Measurements from ENCODE around the gene DROSHA.
A peak's percentile ranks its signal among the peaks of the same experiment; 100 is the strongest.

The DROSHA gene

DNA sequence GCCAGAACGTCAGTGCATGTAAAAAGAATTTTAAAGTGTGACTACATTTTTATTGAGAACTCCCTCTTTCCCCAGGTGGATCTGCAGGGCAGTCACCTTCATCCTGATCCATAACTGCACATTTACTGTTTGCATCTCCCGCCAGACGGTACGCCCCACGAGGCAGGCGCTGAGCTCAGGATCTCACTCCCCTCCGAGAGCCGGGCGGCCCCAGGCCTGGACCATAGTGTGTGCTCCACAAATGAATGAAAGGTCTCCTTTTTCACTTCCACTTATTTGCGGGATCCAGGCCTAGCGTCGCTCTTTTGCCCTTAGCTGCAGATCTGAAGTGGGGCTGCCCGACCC lies 378 bp downstream of the DROSHA start:
- peak overlapping the region; percentile 97 for H3K4me3 ChIP-seq (ENCODE audit: low read depth, low read length)

DNA sequence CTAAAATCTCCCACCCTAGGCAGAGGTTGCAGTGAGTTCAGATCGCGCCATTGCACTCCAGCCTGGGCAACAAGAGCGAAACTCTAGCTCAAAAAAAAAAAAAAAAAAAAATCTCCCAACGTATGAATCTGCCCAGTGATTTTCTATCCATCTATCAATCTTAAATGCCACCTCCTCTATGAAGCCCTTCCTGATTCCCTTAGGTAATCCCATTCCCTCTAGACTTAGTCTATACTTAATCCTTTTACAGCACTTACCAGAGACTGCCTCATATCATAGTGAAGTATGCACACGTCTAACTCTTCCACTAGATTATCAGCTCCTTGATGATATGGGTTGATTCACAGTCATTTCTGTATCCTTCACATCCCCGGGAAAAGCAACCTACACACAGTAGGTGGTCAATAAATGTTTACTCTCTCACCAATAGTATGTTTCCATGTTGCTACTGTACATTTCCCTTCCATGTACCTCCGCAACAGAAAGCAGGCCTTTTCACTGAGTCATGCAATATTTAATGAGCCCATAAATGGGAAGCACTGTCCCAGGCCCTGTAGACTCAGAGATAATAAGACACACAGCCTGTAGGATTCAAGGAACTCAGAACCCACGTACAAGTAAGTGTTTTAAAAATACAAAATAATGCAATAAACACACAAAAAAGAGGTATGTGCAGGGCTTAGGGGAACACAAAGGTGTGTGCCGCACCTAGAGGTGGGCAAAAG lies 1.2 kb downstream of the DROSHA start:
- peak overlapping the region; percentile 97 for H3K4me3 ChIP-seq (ENCODE audit: low read depth, low read length)

DNA sequence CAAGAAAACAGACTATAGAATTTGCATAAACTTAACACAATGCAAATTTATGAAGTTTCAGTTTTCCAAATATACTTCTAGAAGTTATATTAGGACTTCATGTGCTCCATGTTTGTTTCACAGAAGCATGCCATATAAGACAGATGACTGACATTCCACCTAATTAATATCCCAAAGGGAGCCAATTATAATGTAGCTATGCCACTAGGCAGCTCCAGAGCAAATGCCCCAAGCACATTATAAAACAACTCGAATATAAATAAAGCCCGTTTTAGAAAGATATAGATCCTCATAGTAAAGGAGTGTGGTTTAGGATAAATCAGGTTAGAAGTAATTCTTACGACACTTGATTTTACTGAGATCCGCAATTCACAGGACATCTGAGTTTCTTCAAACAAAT lies 8.9 kb downstream of the DROSHA start:
- no peak overlapping the region for H3K4me3 ChIP-seq (ENCODE audit: low read depth, low read length)

DNA sequence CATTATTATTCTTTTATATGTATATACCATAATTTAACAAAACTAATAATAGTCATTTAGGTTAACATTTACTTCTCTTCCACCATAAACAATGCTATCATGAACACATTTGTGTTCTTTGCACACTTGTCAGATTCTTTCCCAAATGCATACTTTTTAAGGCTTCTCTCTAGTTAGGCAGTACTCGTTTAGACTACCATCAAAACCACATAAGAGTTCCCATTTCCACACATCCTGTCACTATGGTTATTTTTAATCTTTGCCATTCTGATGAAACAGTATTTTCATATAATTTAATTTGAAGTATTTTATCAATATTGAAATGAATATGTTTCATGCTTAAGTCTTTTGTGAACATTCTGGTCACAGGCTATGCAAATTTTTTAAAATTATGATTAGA lies 15.1 kb downstream of the DROSHA start:
- H3K4me3 ChIP-seq (ENCODE audit: low read depth, low read length), result no peak overlapping the region

DNA sequence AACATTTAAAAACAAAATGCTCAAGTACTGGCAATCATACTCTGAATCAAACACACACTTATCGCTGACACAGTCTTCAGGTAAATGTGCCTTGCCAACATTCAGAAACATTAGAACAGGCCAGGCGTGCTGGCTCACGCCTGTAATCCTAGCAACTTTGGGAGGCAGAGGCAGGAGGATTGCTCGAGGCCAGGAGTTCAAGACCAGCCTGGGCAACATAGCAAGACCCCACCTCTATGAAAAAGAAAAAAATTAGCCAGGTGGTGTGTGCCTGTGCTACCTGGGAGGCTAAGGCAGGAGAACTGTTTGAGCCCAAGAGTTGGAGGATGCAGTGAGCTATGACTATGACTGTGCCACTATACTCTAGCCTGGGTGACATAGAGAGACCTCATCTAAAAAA lies 20.6 kb downstream of the DROSHA start:
- H3K4me3 ChIP-seq (ENCODE audit: low read depth, low read length), result no peak overlapping the region

DNA sequence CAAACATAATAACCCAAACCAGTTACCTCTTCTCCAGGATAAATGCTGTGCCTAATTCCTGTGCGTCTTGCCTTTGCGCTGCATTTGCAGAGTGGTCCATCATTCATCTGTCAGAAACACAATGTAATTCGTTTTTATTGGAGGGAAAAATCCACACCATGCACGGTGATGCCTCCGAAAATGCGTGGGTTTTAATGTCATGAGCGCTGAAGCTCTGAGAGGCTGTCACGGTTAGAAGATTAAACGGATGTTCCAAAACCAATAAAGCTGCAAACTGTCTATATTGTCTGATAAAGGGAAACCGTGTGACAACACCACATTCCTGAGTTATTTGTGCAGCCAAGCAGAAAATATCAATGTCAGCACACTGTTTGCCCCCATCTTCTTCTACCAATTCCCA lies 27.4 kb downstream of the DROSHA start:
- H3K4me3 ChIP-seq (ENCODE audit: low read depth, low read length), result no peak overlapping the region

DNA sequence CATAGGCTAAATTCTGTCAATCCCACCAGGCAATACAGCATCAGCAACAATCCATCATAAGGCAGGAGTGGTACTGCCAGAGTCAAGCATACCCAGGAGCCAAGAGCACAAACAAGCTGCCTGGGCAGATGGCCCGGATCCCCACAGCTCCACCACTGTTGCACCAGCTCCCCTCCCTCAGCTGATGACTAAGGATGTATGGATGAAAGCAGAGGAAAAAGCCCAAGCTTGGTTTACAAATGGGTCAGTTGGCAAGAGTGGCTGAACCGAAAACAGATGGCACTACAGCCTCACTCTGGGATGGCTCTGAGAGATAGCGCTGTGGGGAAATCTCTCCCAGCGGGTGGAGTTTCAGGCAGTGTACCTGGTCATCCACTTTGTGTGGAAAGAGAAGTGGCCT lies 29.4 kb downstream of the DROSHA start:
- H3K4me3 ChIP-seq (ENCODE audit: low read depth, low read length), result no peak overlapping the region

DNA sequence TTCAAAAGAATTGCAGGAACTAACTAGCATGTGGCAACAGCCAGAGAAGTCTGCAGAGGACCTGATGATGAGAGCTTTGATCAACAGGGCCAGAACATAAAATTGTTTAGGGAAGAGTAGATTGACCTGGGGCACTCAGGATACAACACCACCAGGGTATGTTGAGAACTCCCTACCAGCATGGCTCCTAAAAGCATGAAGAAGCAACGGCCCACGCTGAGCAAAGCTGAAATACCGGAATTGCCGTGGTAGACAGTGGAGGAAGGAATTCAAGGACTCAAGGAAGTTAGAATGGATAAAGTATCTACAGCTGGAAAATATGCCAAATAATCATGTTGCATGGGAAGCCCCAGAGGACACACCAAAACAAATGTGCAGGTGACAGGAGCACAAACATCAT lies 31.6 kb downstream of the DROSHA start:
- H3K4me3 ChIP-seq (ENCODE audit: low read depth, low read length), result no peak overlapping the region

DNA sequence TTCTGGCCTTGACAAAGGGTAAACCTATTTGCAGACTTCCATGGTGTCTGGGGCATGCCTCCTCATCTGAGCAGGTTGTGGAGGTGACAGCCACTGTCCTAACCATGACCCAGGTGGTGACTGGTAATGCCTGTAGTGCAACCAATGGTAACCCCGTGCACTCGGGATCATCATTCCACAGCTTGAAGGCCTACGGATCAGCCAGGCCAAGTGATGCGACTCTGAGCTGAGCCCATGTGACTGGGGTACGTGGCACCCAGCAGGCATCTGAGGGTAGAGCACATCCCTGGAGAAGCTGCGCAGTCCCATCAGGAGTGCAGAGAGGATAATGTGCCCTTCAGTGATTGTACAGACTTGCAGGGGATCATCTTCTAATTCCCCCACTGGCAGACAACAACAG lies 35.0 kb downstream of the DROSHA start:
- no peak overlapping the region for H3K4me3 ChIP-seq (ENCODE audit: low read depth, low read length)

DNA sequence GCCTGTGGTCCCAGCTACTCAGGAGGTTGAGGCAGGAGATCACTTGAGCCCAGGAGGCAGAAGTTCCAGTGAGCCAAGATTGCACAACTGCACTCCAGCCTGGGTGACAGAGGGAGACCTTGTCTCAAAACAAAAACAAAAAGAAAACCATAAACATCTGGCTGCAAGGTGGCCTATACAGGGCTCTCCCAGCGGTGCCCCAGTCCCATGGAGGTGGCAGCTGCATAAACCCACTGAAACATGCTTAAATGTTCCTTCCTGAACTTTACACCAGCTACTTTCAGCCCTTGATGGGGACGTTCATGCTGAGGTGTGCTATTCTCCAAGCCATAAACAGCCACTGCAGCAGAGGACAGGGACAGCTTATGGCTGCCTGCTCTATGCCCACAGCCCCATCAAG lies 35.6 kb downstream of the DROSHA start:
- no peak overlapping the region for H3K4me3 ChIP-seq (ENCODE audit: low read depth, low read length)

DNA sequence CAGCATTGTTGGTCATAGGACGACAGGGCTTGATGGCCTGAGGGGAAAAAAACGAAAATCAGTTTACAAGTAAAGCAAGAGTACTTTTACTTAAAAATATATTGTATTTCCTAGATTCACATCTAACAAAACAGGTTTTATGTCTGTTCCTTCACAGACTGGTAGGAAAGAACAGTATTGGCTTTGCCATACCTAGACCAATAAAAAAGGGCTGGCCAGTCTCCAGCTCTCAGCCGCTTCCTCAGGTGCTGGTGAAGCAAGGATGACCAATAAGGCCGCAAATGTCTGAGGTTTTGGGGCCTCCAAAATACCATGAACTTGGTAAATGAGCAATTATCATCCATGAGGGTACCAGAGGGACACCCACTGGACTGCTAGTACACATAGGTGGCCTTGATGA lies 36.6 kb downstream of the DROSHA start:
- no peak overlapping the region for H3K4me3 ChIP-seq (ENCODE audit: low read depth, low read length)

DNA sequence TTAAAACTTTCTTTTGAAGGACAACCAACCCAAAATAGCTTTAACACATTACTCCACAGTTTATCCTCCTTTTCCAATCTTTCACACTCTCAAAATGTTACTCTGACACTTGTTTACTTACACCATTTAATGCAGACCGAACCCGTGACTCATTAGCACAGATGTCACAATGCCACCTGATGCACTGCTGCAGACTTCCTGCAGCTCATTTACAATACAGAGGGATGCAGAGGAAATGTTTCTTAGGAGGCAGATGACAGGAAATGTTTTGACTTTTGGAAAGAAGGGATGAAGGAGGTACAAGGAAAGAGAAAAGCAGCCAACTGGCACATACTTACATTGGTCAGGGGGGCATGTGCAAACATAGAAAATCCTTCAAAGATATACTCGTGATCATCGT lies 39.0 kb downstream of the DROSHA start:
- H3K4me3 ChIP-seq (ENCODE audit: low read depth, low read length), result no peak overlapping the region

DNA sequence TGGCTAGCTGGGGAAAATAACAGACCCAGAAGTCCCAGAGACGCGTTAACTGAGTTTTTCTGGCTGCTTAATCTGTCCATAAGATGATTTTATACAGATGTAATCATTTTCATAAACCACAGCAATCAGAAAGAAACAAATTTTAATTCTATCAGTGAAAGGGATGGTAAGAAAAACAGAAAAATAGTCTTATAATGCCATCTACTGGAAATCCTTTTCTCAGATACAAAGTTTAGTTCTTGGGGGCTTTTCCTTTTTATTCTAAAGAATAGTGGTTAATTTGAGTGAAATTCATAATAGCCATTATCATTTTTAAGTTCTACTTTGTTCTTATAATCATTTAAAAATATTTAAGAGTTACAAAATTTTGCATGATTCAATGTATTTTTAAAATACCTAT lies 44.4 kb downstream of the DROSHA start:
- H3K4me3 ChIP-seq (ENCODE audit: low read depth, low read length), result no peak overlapping the region

DNA sequence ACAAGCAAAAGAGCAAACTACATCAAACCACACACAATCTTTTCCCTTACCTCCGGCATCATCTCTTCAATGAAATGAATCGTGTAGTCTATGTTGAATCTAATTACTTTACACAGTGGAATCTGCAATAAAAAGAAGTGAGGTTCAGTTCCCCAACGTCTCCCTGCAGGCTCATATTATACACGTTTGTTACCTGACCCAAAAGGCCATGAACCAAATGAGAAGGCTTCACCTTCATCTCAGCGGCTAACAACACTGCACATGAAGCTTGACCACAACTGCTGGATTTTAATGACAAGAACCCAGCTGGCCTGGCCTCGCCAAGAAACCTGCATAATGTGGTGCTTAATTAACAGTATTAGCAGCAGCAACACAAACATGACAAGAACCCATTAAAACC lies 45.5 kb downstream of the DROSHA start:
- no peak overlapping the region for H3K4me3 ChIP-seq (ENCODE audit: low read depth, low read length)

DNA sequence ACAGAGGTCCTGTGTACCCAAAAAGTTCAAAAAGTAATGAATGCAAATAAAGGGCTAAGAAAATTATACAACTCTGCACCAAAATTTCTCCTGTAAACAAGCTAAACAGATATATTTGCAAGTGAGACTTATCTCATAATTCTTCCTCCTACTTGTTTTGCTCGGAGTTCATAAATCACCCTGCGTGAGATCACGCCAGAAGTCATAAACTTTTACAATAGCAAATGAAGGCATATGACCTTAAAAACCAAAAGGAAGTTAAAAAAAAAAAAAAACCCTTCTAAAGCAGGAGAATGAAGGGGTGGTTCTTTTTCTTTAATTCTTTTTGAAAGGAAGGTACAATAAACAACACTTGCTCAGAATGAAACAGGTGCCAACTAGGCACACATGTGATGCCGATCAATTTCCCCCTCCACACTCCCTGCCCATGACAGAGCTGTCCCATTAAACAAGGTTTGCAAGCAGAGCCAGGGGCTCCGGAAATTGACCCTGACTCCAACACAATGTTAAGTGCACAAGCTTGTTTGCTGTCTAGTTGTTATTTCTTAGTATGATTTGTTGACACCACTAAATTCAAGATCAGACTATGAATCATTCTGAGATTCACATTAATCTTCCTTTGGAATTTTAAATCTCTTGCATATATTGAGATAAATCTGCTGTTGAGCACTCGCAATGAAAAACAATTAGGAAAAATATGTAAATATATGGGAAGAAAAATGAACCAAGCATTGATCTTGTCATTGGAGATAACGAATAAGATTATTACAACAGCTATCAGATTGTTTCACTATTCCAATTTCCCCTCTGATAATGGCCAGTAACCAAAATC lies 46.3 kb downstream of the DROSHA start:
- no peak overlapping the region for H3K4me3 ChIP-seq (ENCODE audit: low read depth, low read length)

DNA sequence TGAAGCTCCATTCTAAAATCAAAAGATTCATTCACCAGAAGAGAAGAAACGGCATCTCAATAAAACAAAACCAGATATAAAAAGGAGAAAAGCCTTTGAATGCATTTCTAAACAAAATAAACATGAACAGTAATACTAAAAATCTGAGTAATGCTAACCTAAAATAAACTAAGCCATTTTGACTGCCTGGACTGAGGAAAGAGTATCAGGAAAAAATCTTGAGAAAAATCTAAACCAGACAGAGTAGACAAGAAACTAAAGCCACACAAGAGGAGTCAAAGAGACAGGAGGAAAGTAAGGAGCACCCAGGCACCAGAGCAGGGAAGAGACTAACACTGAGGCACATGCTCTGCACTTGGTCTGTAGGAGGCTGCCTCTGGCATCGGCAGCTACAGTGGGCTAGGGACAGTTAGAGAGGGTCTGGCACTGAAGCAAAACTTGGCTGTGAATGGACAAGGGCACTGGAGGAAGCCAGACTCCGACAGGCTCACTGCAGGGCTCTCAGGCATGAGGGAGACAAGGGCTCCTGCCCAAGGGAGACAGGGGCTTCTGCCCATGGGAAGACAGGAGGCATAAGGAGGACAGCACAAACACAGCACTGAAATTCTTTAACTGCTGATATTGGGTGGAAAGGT lies 50.2 kb downstream of the DROSHA start:
- no peak overlapping the region for H3K4me3 ChIP-seq (ENCODE audit: low read depth, low read length)

DNA sequence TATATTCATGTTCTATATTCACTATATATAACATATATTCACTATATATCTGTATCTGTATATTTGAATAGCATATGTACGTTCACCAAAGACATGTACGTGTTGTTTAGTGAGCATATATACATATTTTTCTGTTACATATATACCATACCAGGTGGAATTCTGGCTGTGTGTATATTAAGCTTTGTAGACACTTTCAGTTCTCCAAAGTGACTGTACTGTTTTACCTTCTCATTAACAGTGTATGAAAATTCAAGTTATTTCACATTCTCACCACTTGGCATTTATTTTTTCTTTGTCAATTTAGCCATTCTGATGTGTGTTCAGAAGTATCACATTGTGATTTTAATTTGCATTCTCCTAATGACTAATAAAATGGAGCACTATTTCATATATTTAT lies 52.2 kb downstream of the DROSHA start:
- no peak overlapping the region for H3K4me3 ChIP-seq (ENCODE audit: low read depth, low read length)

DNA sequence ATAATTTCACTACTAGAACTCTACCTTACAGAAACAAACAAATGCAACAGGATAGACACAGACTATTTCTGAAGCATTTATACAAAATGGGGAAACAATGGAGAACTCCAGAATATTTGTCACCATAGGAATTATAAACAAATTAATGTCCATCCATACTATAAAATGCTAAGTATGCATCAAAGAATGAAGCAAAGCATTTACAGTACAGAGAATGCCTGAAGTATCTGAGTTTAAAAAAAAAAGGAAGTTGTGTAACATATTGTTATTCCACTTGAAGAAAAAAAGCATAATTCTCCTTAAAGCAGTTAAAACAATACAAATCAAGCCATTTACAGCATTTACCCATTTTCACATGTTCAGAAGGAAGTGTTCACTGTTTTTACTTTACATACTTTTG lies 53.0 kb downstream of the DROSHA start:
- no peak overlapping the region for H3K4me3 ChIP-seq (ENCODE audit: low read depth, low read length)

DNA sequence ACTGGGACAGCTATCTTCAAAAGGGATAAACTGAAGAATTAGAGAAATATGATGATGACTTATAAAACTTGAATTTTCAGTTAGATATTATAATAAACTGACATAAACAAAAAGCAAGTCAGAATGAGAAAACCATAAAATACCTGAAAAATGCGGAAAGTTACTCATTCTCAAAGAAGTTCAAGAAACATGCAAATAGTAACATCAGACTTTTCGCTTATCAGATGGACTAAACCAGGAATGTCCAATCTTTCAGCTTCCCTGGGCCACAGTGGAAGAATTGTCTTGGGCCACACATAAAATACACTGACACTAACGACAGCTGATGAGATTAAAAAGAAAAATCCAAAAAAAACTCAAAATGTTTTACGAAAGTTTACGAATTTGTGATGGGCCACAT lies 53.9 kb downstream of the DROSHA start:
- H3K4me3 ChIP-seq (ENCODE audit: low read depth, low read length), result no peak overlapping the region

DNA sequence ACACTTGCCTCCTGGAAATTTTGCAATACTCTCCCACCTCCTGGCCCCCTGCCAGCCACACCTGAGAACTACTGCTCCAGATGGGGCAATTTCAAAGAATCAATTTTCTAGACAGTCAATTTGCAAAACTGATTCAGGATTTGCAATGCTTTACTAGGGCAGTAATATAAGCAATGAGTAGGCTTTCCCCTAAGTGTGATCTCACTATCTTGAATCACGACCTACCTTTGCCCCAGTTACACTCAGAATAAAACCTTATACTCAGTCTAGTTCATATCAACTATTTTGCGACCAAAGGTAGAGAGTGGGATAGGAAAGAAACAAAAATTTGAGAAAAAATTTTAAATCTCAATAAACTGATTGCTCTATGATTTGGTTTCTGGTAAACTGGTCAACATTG lies 54.4 kb downstream of the DROSHA start:
- no peak overlapping the region for H3K4me3 ChIP-seq (ENCODE audit: low read depth, low read length)

DNA sequence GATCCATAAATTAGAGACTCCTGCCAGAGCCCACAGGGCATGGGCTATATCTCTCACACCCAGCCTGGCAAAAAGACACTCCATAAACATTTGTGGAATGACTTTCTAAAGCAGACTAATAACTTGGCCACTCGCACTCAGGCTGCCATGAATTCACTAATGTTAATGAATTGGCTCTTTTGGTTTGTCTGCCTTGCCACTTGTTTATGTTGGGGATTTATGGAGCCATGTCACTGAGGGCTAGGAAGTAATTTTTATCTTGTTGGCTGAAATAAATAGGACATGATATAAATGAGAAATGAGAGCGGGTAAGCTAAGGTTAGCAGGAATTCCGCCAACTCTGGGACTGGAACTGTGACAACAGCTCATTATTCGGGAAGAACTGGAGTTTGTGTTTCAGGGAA lies 55.2 kb downstream of the DROSHA start:
- H3K4me3 ChIP-seq (ENCODE audit: low read depth, low read length), result no peak overlapping the region

DNA sequence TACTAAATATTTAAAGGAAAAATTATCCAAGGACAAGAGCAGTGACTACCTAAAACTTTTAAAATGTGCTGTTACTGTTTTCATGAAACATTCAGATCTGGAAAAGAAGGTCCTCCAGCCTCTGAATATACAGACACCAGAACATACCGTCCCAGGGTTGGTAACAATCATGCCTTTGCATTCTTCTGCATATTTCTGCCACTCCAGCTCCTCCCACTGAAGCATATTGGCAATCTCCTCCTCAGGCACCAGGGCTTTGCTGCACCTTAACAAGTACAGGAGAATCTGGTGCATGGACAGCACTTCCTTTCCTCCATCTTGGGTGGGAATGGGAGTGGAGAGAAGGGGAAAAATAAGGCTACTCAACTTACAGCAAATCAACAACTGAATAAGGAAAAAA lies 60.0 kb downstream of the DROSHA start:
- no peak overlapping the region for H3K4me3 ChIP-seq (ENCODE audit: low read depth, low read length)
